Dermis blood vessel endothelial cell (primary cell): ENCODE results near the gene TNFRSF1A. TPM values are rescaled to one million over a fixed set of nuclear protein-coding genes. Genes with fewer than 3 reads are reported as not detected.

Experiments used
- total RNA-seq: library from RNA; depleted of rRNA; stranded (reverse); fragments of >200 nt; gene quantifications from 2 replicates; pipeline ENCODE4 v1.2.3, GENCODE V29; 2014

TNFRSF1A gene
- total RNA-seq, 1 donor from 2014 or later = 67.6 TPM

Other genes with a start within 250 kb of the TNFRSF1A start
- 3,052 and 3,683 TPM in 2 replicates for gene VWF, start 217.4 kb downstream of the TNFRSF1A start, total RNA-seq
- 517 and 1,153 TPM in 2 replicates for gene CD9, start 141.7 kb downstream of the TNFRSF1A start, total RNA-seq
- gene PLEKHG6, start 31.4 kb downstream of the TNFRSF1A start, total RNA-seq = 0.09 TPM in 1 of 2 replicates, not detected in the other
- gene SCNN1A, start 33.5 kb upstream of the TNFRSF1A start, total RNA-seq = 1.5 and 7.1 TPM in 2 replicates
- 46.4 and 74.0 TPM in 2 replicates for gene LTBR, start 42.1 kb upstream of the TNFRSF1A start, total RNA-seq
- not detected in 2 replicates for gene CD27, start 102.9 kb upstream of the TNFRSF1A start, total RNA-seq
- gene TAPBPL, start 110.0 kb upstream of the TNFRSF1A start, total RNA-seq = 23.0 and 26.1 TPM in 2 replicates
- gene VAMP1, start 128.6 kb upstream of the TNFRSF1A start, total RNA-seq = 0.51 and 4.1 TPM in 2 replicates
- 86.4 and 167 TPM in 2 replicates for gene MRPL51, start 151.2 kb upstream of the TNFRSF1A start, total RNA-seq
- gene NCAPD2, start 152.0 kb upstream of the TNFRSF1A start, total RNA-seq = 28.2 and 102 TPM in 2 replicates
- 4,017 and 6,422 TPM in 2 replicates for gene GAPDH, start 192.4 kb upstream of the TNFRSF1A start, total RNA-seq
- 13.1 and 13.6 TPM in 2 replicates for gene IFFO1, start 214.0 kb upstream of the TNFRSF1A start, total RNA-seq
- 15.5 and 19.3 TPM in 2 replicates for gene NOP2, start 226.2 kb upstream of the TNFRSF1A start, total RNA-seq